K562 (cell line): Measurements from ENCODE around the gene ASS1. TPM values are rescaled to one million over a fixed set of nuclear protein-coding genes. Genes with fewer than 3 reads are reported as not detected.

Source experiments
- ATAC-seq: fragments of 200-7000 bp; cut with Tn5 transposase; 3 replicates; pipeline ENCODE4 v1.9.1; 2020; ENCODE audit warnings: moderate library complexity
- BruUV-seq: library from RNA; stranded (reverse); fragments of 400-500 nt; replicated peaks from 2 replicates; lab custom pipeline; 2021; lab: Mats Ljungman, UMichigan
- CTCF ChIA-PET: fragments of 300-600 bp; formaldehyde crosslinking; extraction: SDS; loops from one replicate; lab custom pipeline; 2021; ENCODE audit warnings: low intra/inter-chr PET ratio; lab: Yijun Ruan, JAX
- POLR2A ChIA-PET: fragments of 300-600, 350-650 bp; sonication (Branson Sonifier 250); formaldehyde crosslinking; extraction: SDS; loops from one replicate; lab custom pipeline; 2021; ENCODE audit warnings: antibody characterized with exemption, inconsistent platforms; lab: Yijun Ruan, JAX
- DNase-seq, 4 experiments: peaks; one replicate each; pipeline versions ENCODE4 v3.0.0 to v3.0.0-alpha.2; 2011 to 2018; ENCODE audit warnings: low spot score in 3 of 4, mixed read lengths in 3 of 4; ENCODE audit errors: extremely low read depth in 1 of 4
- FAIRE-seq: peaks from 2 replicates; lab custom pipeline; 2011; peaks lifted over from hg19 to GRCh38; lab: Jason Lieb, UNC
- H2AFZ ChIP-seq: 2 replicates; pipeline ENCODE4 v1.6.0; 2011; ENCODE audit warnings: low read depth, low read length, control low read depth, inconsistent platforms
- H3K27ac ChIP-seq: fragments of 200-600 bp; 3 replicates; pipeline ENCODE4 v1.8.0; 2011; ENCODE audit warnings: low read depth, mild to moderate bottlenecking, control low read depth, inconsistent platforms, low read length, moderate library complexity, mixed read lengths; ENCODE audit errors: extremely low read depth
- H3K27me3 ChIP-seq, 2 experiments: fragments of 300-600 bp in 1 of 2; 2 replicates in 1 of 2; 3 replicates in 1 of 2; pipeline versions ENCODE4 v1.6.0 to v1.8.0; 2011; ENCODE audit warnings: inconsistent platforms in 2 of 2, low read length in 2 of 2, mild to moderate bottlenecking in 1 of 2, mixed read lengths in 1 of 2, moderate library complexity in 1 of 2; ENCODE audit not compliant: control insufficient read depth in 2 of 2, insufficient read depth in 2 of 2
- H3K36me3 ChIP-seq: fragments of 300-600 bp; 3 replicates; pipeline ENCODE4 v1.8.0; 2011; ENCODE audit warnings: mild to moderate bottlenecking, low read length, inconsistent platforms; ENCODE audit not compliant: control insufficient read depth, insufficient read depth
- H3K4me1 ChIP-seq, 2 experiments: fragments of 200-600 bp in 1 of 2; replicated peaks in 1 of 2; 2 replicates in 1 of 2; 3 replicates in 1 of 2; pipeline versions ENCODE4 v1.5.1 to v1.8.0; 2011; ENCODE audit warnings: inconsistent platforms in 2 of 2, low read length in 2 of 2, mild to moderate bottlenecking in 1 of 2, mixed read lengths in 1 of 2, moderate library complexity in 1 of 2; ENCODE audit not compliant: control insufficient read depth in 2 of 2, insufficient read depth in 2 of 2
- H3K4me2 ChIP-seq: 2 replicates; pipeline ENCODE4 v1.6.1; 2011; ENCODE audit warnings: low read length, control low read depth, inconsistent platforms, mixed read lengths; ENCODE audit not compliant: insufficient read depth
- H3K4me3 ChIP-seq: fragments of 200-600 bp; sonication (generic), shearing (Covaris generic); 2 replicates; pipeline ENCODE4 v1.5.1; 2016; ENCODE audit warnings: control low read depth, inconsistent platforms
- H3K79me2 ChIP-seq: fragments of 200-600 bp; 3 replicates; pipeline ENCODE4 v1.8.0; 2011; ENCODE audit warnings: low read length, inconsistent platforms; ENCODE audit not compliant: control insufficient read depth, insufficient read depth
- H3K9ac ChIP-seq, 2 experiments: 2 replicates each; pipeline versions ENCODE4 v1.6.0 to v1.6.1; 2011; ENCODE audit warnings: low read depth in 2 of 2, low read length in 2 of 2, control low read depth in 1 of 2, inconsistent platforms in 1 of 2, mild to moderate bottlenecking in 1 of 2, mixed read lengths in 1 of 2; ENCODE audit not compliant: insufficient read depth in 1 of 2
- H3K9me1 ChIP-seq: one replicate; pipeline ENCODE4 v1.6.0; 2011; ENCODE audit warnings: inconsistent platforms, mild to moderate bottlenecking, low read length, moderate library complexity; ENCODE audit not compliant: control insufficient read depth, insufficient read depth
- H3K9me3 ChIP-seq: replicated peaks from 2 replicates; pipeline ENCODE4 v1.5.1; 2011; ENCODE audit warnings: low read depth, low read length, inconsistent platforms; ENCODE audit not compliant: control insufficient read depth, insufficient read depth
- H4K20me1 ChIP-seq: replicated peaks from 2 replicates; pipeline ENCODE4 v1.6.1; 2011; ENCODE audit warnings: low read length, inconsistent platforms, mixed read lengths; ENCODE audit not compliant: control insufficient read depth, insufficient read depth
- POU5F1 ChIP-seq: fragments of 150-350 bp; IDR thresholded peaks from 2 replicates; pipeline ENCODE4 v1.6.1; 2014; ENCODE audit warnings: borderline replicate concordance, low read length, low read depth, mild to moderate bottlenecking; ENCODE audit not compliant: partially characterized antibody
- PRDM10 ChIP-seq: fragments of 450-650 bp; IDR thresholded peaks from 2 replicates; pipeline ENCODE4 v1.6.1; 2018; ENCODE audit not compliant: partially characterized antibody
- ZNF239 ChIP-seq: fragments of 250-450 bp; sonication (Bioruptor Pico); IDR thresholded peaks from 2 replicates; pipeline ENCODE4 v1.4.0; 2020; ENCODE audit warnings: mild to moderate bottlenecking
- ZNF707 ChIP-seq: fragments of 250-450 bp; sonication (Bioruptor Pico); conservative IDR thresholded peaks from 2 replicates; pipeline ENCODE4 v1.8.0; 2022; ENCODE audit warnings: inconsistent platforms, mild to moderate bottlenecking, moderate library complexity
- WGBS: fragments of 100-300 bp; shearing (Covaris generic); methylation state at CpG from one replicate; pipeline ENCODE4 v1.1.6; 2016; ENCODE audit warnings: low coverage, mixed read lengths; ENCODE audit not compliant: insufficient coverage; ENCODE audit errors: missing lambda C conversion rate; 5-methylcytosine and 5-hydroxymethylcytosine counted together
- in situ Hi-C: fragments of 300-500 bp; cut with MboI; formaldehyde crosslinking; loops from 4 replicates; pipeline ENCODE4 v1.15.0; 2018; ENCODE audit warnings: inconsistent platforms, mixed read lengths
- intact Hi-C: fragments of 100-400 bp; cut with micrococcal nuclease; formaldehyde crosslinking; loops from 2 replicates; pipeline ENCODE4 v1.14.2; 2022
- polyA plus RNA-seq, 8 experiments: library from polyadenylated mRNA; depleted of rRNA in 4 of 8; stranded (reverse) in 5 of 8; unstranded in 3 of 8; fragments of >200 nt; fragmentation: Nextera tagmentation in 2 of 8; fragmentation: Illumina TruSeq in 1 of 8; extraction: Ambion mirVana in 2 of 8; extraction: Trizol in 1 of 8; gene quantifications; 2 replicates each; pipeline versions ENCODE4 v1.2.1 to v1.2.3, GENCODE V29; 2011 to 2014; ENCODE audit warnings: inconsistent platforms in 1 of 8, missing spikeins in 1 of 8
- total RNA-seq, 7 experiments: library from RNA; depleted of rRNA in 6 of 7; stranded (reverse); fragments of >200 nt in 6 of 7; fragmentation: Illumina TruSeq in 2 of 7; extraction: Trizol in 2 of 7; gene quantifications; 2 replicates each; pipeline versions ENCODE4 v1.2.1 to v1.2.3, GENCODE V29; 2011 to 2021; ENCODE audit warnings: low replicate concordance in 1 of 7

The ASS1 gene
- total and polyA plus RNA-seq, 9 of the 15 experiments (the other 6 are each of a cell fraction or from before 2014, with no cell fraction given): 1.5 to 5.7 (median 3.7) TPM

GRCh38 chr9:130451004-130451390 lies 6.2 kb downstream of the ASS1 start:
- H3K4me3 ChIP-seq: no peak overlapping the region

More at GRCh38 chr9:130451004-130451390, 6.2 kb downstream of the ASS1 start:
- Histone ChIP-seq H3K36me3 (no peaks in the 10 kb centered on the region), H3K27me3 (no peaks in the 10 kb centered on the region; a peak in 1 of 5 replicates), H3K4me2 (no peak overlapping the region), H3K9me3 (no peaks in the 10 kb centered on the region), H4K20me1 (no peaks in the 10 kb centered on the region), H3K9me1 (no peaks in the 10 kb centered on the region), H3K27ac (no peak overlapping the region), H3K4me1 (peaks cover 26 to 42% of the 10 kb centered on the region in 2 experiments)
- no peak for FAIRE-seq
- ATAC-seq: no peak
- in situ Hi-C loops (loop anchor here (5.0 to 10.0 kb wide), 2 partner anchors 236 to 414 kb away; no protein-coding TSS in a partner anchor), intact Hi-C loops (no loop called here)
- CTCF ChIA-PET: no interaction called here
- WGBS: 36% methylated on average over 14 of the region's 14 CpGs
- BruUV-seq: no TSS peak
- TF ChIP-seq ZNF239 (CRISPR knock-in tag) (no peak), PRDM10 (peak; percentile 85), POU5F1 (no peak), ZNF707 (CRISPR knock-in tag) (no peak)
- TF ChIP-seq, all 486 proteins: peak for 1
- Histone ChIP-seq H2AFZ (no peak overlapping the region), H3K9ac (no peak overlapping the region), H3K79me2 (no peaks in the 10 kb centered on the region)
- no peak for DNase-seq
- POLR2A ChIA-PET: no interaction called here
